Mesenchymal stem cell (in vitro differentiated cells and primary cell): ENCODE results near the gene RTL10.
A peak's percentile ranks its signal among the peaks of the same experiment; 100 is the strongest.

Experiments
- DNase-seq: peaks from one replicate; pipeline ENCODE4 v3.0.0-alpha.2; 2013
- H2AFZ ChIP-seq: one replicate; pipeline ENCODE4 v1.6.1; 2013; ENCODE audit warnings: low read depth, mild to moderate bottlenecking, control low read depth, inconsistent platforms, low read length, moderate library complexity
- H2AK5ac ChIP-seq: 2 replicates; pipeline ENCODE4 v1.6.1; 2013; ENCODE audit warnings: low read length, moderate library complexity, mild to moderate bottlenecking, inconsistent platforms; ENCODE audit not compliant: severe bottlenecking
- H2BK120ac ChIP-seq: one replicate; pipeline ENCODE4 v1.6.1; 2013; ENCODE audit warnings: low read depth, mild to moderate bottlenecking, inconsistent platforms, low read length, moderate library complexity
- H2BK12ac ChIP-seq, 2 experiments: one replicate each; pipeline ENCODE4 v1.6.1; 2013; ENCODE audit warnings: inconsistent platforms in 2 of 2, low read length in 2 of 2, mild to moderate bottlenecking in 2 of 2, moderate library complexity in 2 of 2, control low read depth in 1 of 2
- H2BK15ac ChIP-seq: one replicate; pipeline ENCODE4 v1.6.1; 2013; ENCODE audit warnings: mild to moderate bottlenecking, low read depth, inconsistent platforms; ENCODE audit not compliant: poor library complexity, severe bottlenecking
- H2BK5ac ChIP-seq: 2 replicates; pipeline ENCODE4 v1.6.1; 2013; ENCODE audit warnings: low read depth, mild to moderate bottlenecking, low read length, control low read depth, inconsistent platforms; ENCODE audit not compliant: poor library complexity, severe bottlenecking
- H3K14ac ChIP-seq, 2 experiments: one replicate each; pipeline ENCODE4 v1.6.1; 2013; ENCODE audit warnings: inconsistent platforms in 2 of 2, low read length in 2 of 2, control low read depth in 1 of 2, mild to moderate bottlenecking in 1 of 2, moderate library complexity in 1 of 2
- H3K18ac ChIP-seq, 2 experiments: one replicate each; pipeline ENCODE4 v1.6.1; 2013; ENCODE audit warnings: inconsistent platforms in 2 of 2, low read length in 2 of 2, control low read depth in 1 of 2, low read depth in 1 of 2, mild to moderate bottlenecking in 1 of 2
- H3K23ac ChIP-seq, 2 experiments: one replicate each; pipeline ENCODE4 v1.6.1; 2013; ENCODE audit warnings: inconsistent platforms in 2 of 2, low read length in 2 of 2, mild to moderate bottlenecking in 2 of 2, moderate library complexity in 2 of 2, control low read depth in 1 of 2
- H3K27ac ChIP-seq: 2 replicates; pipeline ENCODE4 v1.5.1; 2013; ENCODE audit warnings: mild to moderate bottlenecking, moderate library complexity, low read length, control low read depth, inconsistent platforms; ENCODE audit not compliant: poor library complexity, severe bottlenecking
- H3K27me3 ChIP-seq, 2 experiments: 2 replicates each; pipeline versions ENCODE4 v1.6.1 to v1.7.0; 2013; ENCODE audit warnings: low read length in 2 of 2, mild to moderate bottlenecking in 2 of 2, moderate library complexity in 2 of 2, control low read depth in 1 of 2, inconsistent platforms in 1 of 2; ENCODE audit not compliant: control insufficient read depth in 1 of 2, insufficient read depth in 1 of 2
- H3K36me3 ChIP-seq, 2 experiments: 2 replicates each; pipeline versions ENCODE4 v1.6.1 to v1.7.0; 2013; ENCODE audit warnings: low read length in 2 of 2, control low read depth in 1 of 2, inconsistent platforms in 1 of 2, low read depth in 1 of 2, mild to moderate bottlenecking in 1 of 2; ENCODE audit not compliant: insufficient read depth in 2 of 2, control insufficient read depth in 1 of 2
- H3K4ac ChIP-seq, 2 experiments: one replicate each; pipeline ENCODE4 v1.6.1; 2013; ENCODE audit warnings: inconsistent platforms in 2 of 2, low read length in 2 of 2, mild to moderate bottlenecking in 2 of 2, moderate library complexity in 2 of 2, control low read depth in 1 of 2, low read depth in 1 of 2
- H3K4me1 ChIP-seq: 2 replicates; pipeline ENCODE4 v1.6.1; 2013; ENCODE audit warnings: low read depth, low read length, control low read depth; ENCODE audit not compliant: control insufficient read depth, insufficient read depth
- H3K4me2 ChIP-seq: 2 replicates; pipeline ENCODE4 v1.6.1; 2013; ENCODE audit warnings: low read length, mild to moderate bottlenecking, inconsistent platforms; ENCODE audit not compliant: poor library complexity, severe bottlenecking
- H3K4me3 ChIP-seq, 2 experiments: 2 replicates each; pipeline versions ENCODE4 v1.5.1 to v1.7.0; 2013; ENCODE audit warnings: low read length in 2 of 2, mild to moderate bottlenecking in 2 of 2, control low read depth in 1 of 2, low read depth in 1 of 2; ENCODE audit not compliant: insufficient read depth in 1 of 2
- H3K79me1 ChIP-seq: replicated peaks from 2 replicates; pipeline ENCODE4 v1.6.1; 2013; ENCODE audit warnings: mild to moderate bottlenecking, control low read depth, low read length, inconsistent platforms; ENCODE audit not compliant: poor library complexity, severe bottlenecking
- H3K9ac ChIP-seq: 2 replicates; pipeline ENCODE4 v1.7.0; 2013; ENCODE audit warnings: mild to moderate bottlenecking, low read length, moderate library complexity
- H3K9me3 ChIP-seq: 2 replicates; pipeline ENCODE4 v1.7.0; 2013; ENCODE audit warnings: mild to moderate bottlenecking, low read length; ENCODE audit not compliant: control insufficient read depth
- H4K8ac ChIP-seq: one replicate; pipeline ENCODE4 v1.6.1; 2013; ENCODE audit warnings: inconsistent platforms, mild to moderate bottlenecking, low read length, moderate library complexity
- H4K91ac ChIP-seq: one replicate; pipeline ENCODE4 v1.6.1; 2013; ENCODE audit warnings: mild to moderate bottlenecking, low read length, inconsistent platforms
- WGBS: methylation state at CpG from one replicate; pipeline ENCODE4 v1.1.7; 2013; ENCODE audit warnings: mixed read lengths; 5-methylcytosine and 5-hydroxymethylcytosine counted together

RTL10 gene

GRCh38 chr22:19815093-19815822 lies 39.4 kb downstream of the RTL10 start:
- Histone ChIP-seq H3K14ac (no peak overlapping the region), H3K79me1 (no peaks in the 10 kb centered on the region), H2BK15ac (no peak overlapping the region), H3K18ac (no peak overlapping the region), H3K4me1 (peaks cover 12% of the 10 kb centered on the region), H3K9me3 (no peaks in the 10 kb centered on the region), H3K27me3 (no peaks in the 10 kb centered on the region), H2AFZ (no peak overlapping the region), H3K27ac (no peak overlapping the region), H3K9ac (peak overlapping the region; percentile 21), H3K4me3 (no peak overlapping the region), H2BK12ac (no peak overlapping the region), H3K23ac (no peak overlapping the region), H2BK5ac (no peak overlapping the region), H3K4ac (no peak overlapping the region), H3K4me2 (no peak overlapping the region), H2BK120ac (no peak overlapping the region), H2AK5ac (no peak overlapping the region), H4K8ac (no peak overlapping the region), H3K36me3 (peaks cover 0 to 44% of the 10 kb centered on the region in 2 experiments), H4K91ac (no peak overlapping the region)
- 97% methylated on average over 17 of the region's 18 CpGs for WGBS
- DNase-seq: no peak

- no peak overlapping the region for H4K91ac ChIP-seq
- no peak overlapping the region for H3K9ac ChIP-seq
- no peaks in the 10 kb centered on the region for H3K27me3 ChIP-seq
- H2BK15ac ChIP-seq: no peak overlapping the region
- no peak overlapping the region for H2AK5ac ChIP-seq
- H3K23ac ChIP-seq: no peak overlapping the region
- WGBS: 95% methylated on average over 4 of the region's 5 CpGs
- H3K79me1 ChIP-seq: no peaks in the 10 kb centered on the region
- no peak overlapping the region for H2AFZ ChIP-seq
- H2BK120ac ChIP-seq: no peak overlapping the region
- peaks cover 0 to 36% of the 10 kb centered on the region in 2 experiments for H3K36me3 ChIP-seq
- no peak overlapping the region for H3K27ac ChIP-seq
- H3K18ac ChIP-seq: no peak overlapping the region
- no peak overlapping the region for H3K14ac ChIP-seq
- H3K4me1 ChIP-seq: peaks cover 13% of the 10 kb centered on the region
- H3K4me2 ChIP-seq: no peak overlapping the region
- H3K9me3 ChIP-seq: no peaks in the 10 kb centered on the region
- H2BK12ac ChIP-seq: no peak overlapping the region
- H3K4me3 ChIP-seq: no peak overlapping the region
- no peak overlapping the region for H3K4ac ChIP-seq
- H2BK5ac ChIP-seq: no peak overlapping the region
- no peak for DNase-seq
- no peak overlapping the region for H4K8ac ChIP-seq
These were observed 40.2 kb downstream of the RTL10 start for GRCh38 chr22:19814428-19814827.

GRCh38 chr22:19812910-19813309 lies 41.8 kb downstream of the RTL10 start:
- no peak overlapping the region for H3K14ac ChIP-seq
- no peak overlapping the region for H2BK12ac ChIP-seq
- no peak overlapping the region for H3K4me2 ChIP-seq
- H4K8ac ChIP-seq: no peak overlapping the region
- DNase-seq: no peak
- H3K79me1 ChIP-seq: no peaks in the 10 kb centered on the region
- no peak overlapping the region for H3K27ac ChIP-seq
- H2BK120ac ChIP-seq: no peak overlapping the region
- no peak overlapping the region for H3K9ac ChIP-seq
- H3K18ac ChIP-seq: no peak overlapping the region
- H3K36me3 ChIP-seq: peaks cover 0 to 27% of the 10 kb centered on the region in 2 experiments
- H3K4me3 ChIP-seq: no peak overlapping the region
- no peaks in the 10 kb centered on the region for H3K9me3 ChIP-seq
- no peak overlapping the region for H2BK15ac ChIP-seq
- H3K4ac ChIP-seq: no peak overlapping the region
- H3K27me3 ChIP-seq: no peaks in the 10 kb centered on the region
- H2AFZ ChIP-seq: no peak overlapping the region
- peaks cover 13% of the 10 kb centered on the region for H3K4me1 ChIP-seq
- H4K91ac ChIP-seq: no peak overlapping the region
- no peak overlapping the region for H3K23ac ChIP-seq
- no peak overlapping the region for H2BK5ac ChIP-seq
- no peak overlapping the region for H2AK5ac ChIP-seq
- WGBS: 98% methylated on average over 11 of the region's 11 CpGs

- Histone ChIP-seq H2BK5ac (no peak overlapping the region), H3K79me1 (no peaks in the 10 kb centered on the region), H2BK120ac (no peak overlapping the region), H2AFZ (no peak overlapping the region), H3K27me3 (no peaks in the 10 kb centered on the region), H3K14ac (no peak overlapping the region), H3K23ac (no peak overlapping the region), H3K9me3 (no peaks in the 10 kb centered on the region), H3K36me3 (peaks cover 0 to 28% of the 10 kb centered on the region in 2 experiments), H4K8ac (no peak overlapping the region), H3K18ac (no peak overlapping the region), H3K4me1 (peaks cover 13% of the 10 kb centered on the region), H3K9ac (no peak overlapping the region), H4K91ac (no peak overlapping the region), H2AK5ac (no peak overlapping the region), H3K4me2 (no peak overlapping the region), H3K27ac (no peak overlapping the region), H3K4ac (no peak overlapping the region), H2BK15ac (no peak overlapping the region), H2BK12ac (no peak overlapping the region), H3K4me3 (no peak overlapping the region)
- WGBS: 95% methylated on average over 36 of the region's 36 CpGs
- DNase-seq: no peak
These were observed 42.6 kb downstream of the RTL10 start for GRCh38 chr22:19811811-19812771.
